HG03066 (cell line): ENCODE data around the gene CD300LD.
"Not testable (repeated sequence)": the region's sequence is repeated elsewhere in the genome, so short reads cannot be mapped to it uniquely, and the experiment has no call there.

Source experiments
- ATAC-seq: cut with Tn5 transposase; IDR thresholded peaks from one replicate; pipeline ENCODE4 v1.9.1; 2021; ENCODE audit warnings: low read depth; ENCODE audit not compliant: unreplicated experiment

CD300LD gene

GRCh38 chr17:74574489-74575142 lies 17.5 kb downstream of the CD300LD start:
- no peak for ATAC-seq

GRCh38 chr17:74573635-74574034 lies 18.4 kb downstream of the CD300LD start:
- not testable (repeated sequence) for ATAC-seq

- ATAC-seq, result no peak
Measured at GRCh38 chr17:74573169-74573568, 18.9 kb downstream of the CD300LD start.

GRCh38 chr17:74571621-74572270 lies 20.3 kb downstream of the CD300LD start:
- no peak for ATAC-seq

GRCh38 chr17:74569020-74570003 lies 22.8 kb downstream of the CD300LD start:
- no peak for ATAC-seq

GRCh38 chr17:74568106-74568873 lies 23.8 kb downstream of the CD300LD start:
- ATAC-seq, result no peak

GRCh38 chr17:74567397-74567796 lies 24.7 kb downstream of the CD300LD start, which contains the start of gene CD300H:
Gene CD300H, minus strand, starts transcription at chr17:74567509.
- no peak for ATAC-seq

- no peak for ATAC-seq
Measured at GRCh38 chr17:74566132-74566753, 25.8 kb downstream of the CD300LD start.

GRCh38 chr17:74565126-74565525 lies 27.0 kb downstream of the CD300LD start:
- no peak for ATAC-seq

- no peak for ATAC-seq
Measured at GRCh38 chr17:74563358-74563757, 28.7 kb downstream of the CD300LD start.

GRCh38 chr17:74561586-74561985 lies 30.5 kb downstream of the CD300LD start:
- ATAC-seq, result no peak

- no peak for ATAC-seq
Measured at GRCh38 chr17:74558882-74559519, 33.1 kb downstream of the CD300LD start.

GRCh38 chr17:74558402-74558801 lies 33.7 kb downstream of the CD300LD start:
- ATAC-seq, result not testable (repeated sequence)

- no peak for ATAC-seq
Measured at GRCh38 chr17:74555427-74555940, 36.6 kb downstream of the CD300LD start.

GRCh38 chr17:74554909-74555308 lies 37.2 kb downstream of the CD300LD start:
- no peak for ATAC-seq

- ATAC-seq, result no peak
Measured at GRCh38 chr17:74552037-74552436, 40.0 kb downstream of the CD300LD start.

- no peak for ATAC-seq
Measured at GRCh38 chr17:74550602-74551001, 41.5 kb downstream of the CD300LD start.

GRCh38 chr17:74549343-74549742 lies 42.7 kb downstream of the CD300LD start:
- no peak for ATAC-seq

GRCh38 chr17:74547736-74548135 lies 44.3 kb downstream of the CD300LD start:
- ATAC-seq, result no peak
